Right lobe of liver (tissue), 6 donors: ENCODE measurements around the gene ARL15. TPM values are rescaled to one million over a fixed set of nuclear protein-coding genes. Genes with fewer than 3 reads are reported as not detected.

Experiments used
- ATAC-seq, 4 donors: fragments of 200-7000 bp; cut with Tn5 transposase; one replicate each; pipeline ENCODE4 v1.9.1; 2020; ENCODE audit warnings: mild to moderate bottlenecking in 4 of 4, moderate library complexity in 4 of 4
- DNase-seq, 3 donors: peaks; one replicate each; pipeline ENCODE4 v3.0.0-alpha.2; 2020
- H3K27ac ChIP-seq, 3 donors: fragments of 200-600 bp; one replicate each; pipeline ENCODE4 v1.8.0; 2022
- H3K27me3 ChIP-seq, 2 donors: fragments of 200-600 bp; one replicate each; pipeline ENCODE4 v1.8.0; 2022
- H3K36me3 ChIP-seq, 4 donors: fragments of 200-600 bp; sonication (generic) in 1 of 4; one replicate each; pipeline versions ENCODE4 v1.5.1 to v1.8.0; 2017 to 2022; ENCODE audit warnings: control low read depth in 1 of 4
- H3K4me1 ChIP-seq, 4 donors: fragments of 200-600 bp; sonication (generic) in 1 of 4; one replicate each; pipeline versions ENCODE4 v1.5.1 to v1.8.0; 2017 to 2022; ENCODE audit warnings: control low read depth in 1 of 4
- H3K4me3 ChIP-seq, 3 donors: fragments of 200-600 bp; one replicate each; pipeline ENCODE4 v1.8.0; 2022
- H3K9me3 ChIP-seq, 4 donors: fragments of 200-600 bp; sonication (generic) in 1 of 4; one replicate each; pipeline versions ENCODE4 v1.5.1 to v1.8.0; 2017 to 2022; ENCODE audit warnings: control low read depth in 1 of 4
- POLR2A ChIP-seq: fragments of 450-650 bp; IDR thresholded peaks from one replicate; pipeline ENCODE4 v1.6.1; 2017; ENCODE audit warnings: antibody characterized with exemption, mild to moderate bottlenecking
- WGBS: methylation state at CpG from one replicate; pipeline ENCODE4 v1.1.6; 2018; ENCODE audit warnings: low coverage, low lambda C conversion rate; ENCODE audit not compliant: insufficient coverage; ENCODE audit errors: missing lambda C conversion rate; 5-methylcytosine and 5-hydroxymethylcytosine counted together
- intact Hi-C, 2 donors: fragments of 100-400 bp; cut with DNase I; formaldehyde crosslinking; loops; one replicate each; pipeline versions ENCODE4 v1.11.2 to v1.14.1; 2022
- total RNA-seq, 6 experiments: library from RNA; depleted of rRNA in 2 of 6; stranded (reverse); fragments of >200 nt in 2 of 6; fragmentation: NEBNext Ultra II Directional in 3 of 6; extraction: Animal tissue kit (Norgen Biotek cat#: 25700) in 3 of 6; gene quantifications; one replicate each; pipeline versions ENCODE4 v1.1.0 to v1.2.4, GENCODE V29; 2016 to 2023
- TF ChIP-seq, protein P1 (sequence below), 4 donors: fragments of 200-600 bp in 3 of 4; fragments of 450-650 bp in 1 of 4; IDR thresholded peaks; one replicate each; pipeline versions ENCODE4 v1.5.1 to v1.8.0; 2016 to 2022; ENCODE audit warnings: antibody characterized with exemption in 4 of 4, mild to moderate bottlenecking in 2 of 4
- donor health status: DM: no; HTN: yes; CAD: no.
- donor health status: DM: no; HTN: no; CAD: no.
- donor health status: DM: no; HTN: no; CAD: no.
- donor health status: DM: no; HTN: yes; CAD: no.
- donor health status: DM: no; HTN: yes; CAD: no.

Gene ARL15
- total RNA-seq, 6 experiments from 2014 or later, result 6.3 to 16.5 (median 9.6) TPM

DNA sequence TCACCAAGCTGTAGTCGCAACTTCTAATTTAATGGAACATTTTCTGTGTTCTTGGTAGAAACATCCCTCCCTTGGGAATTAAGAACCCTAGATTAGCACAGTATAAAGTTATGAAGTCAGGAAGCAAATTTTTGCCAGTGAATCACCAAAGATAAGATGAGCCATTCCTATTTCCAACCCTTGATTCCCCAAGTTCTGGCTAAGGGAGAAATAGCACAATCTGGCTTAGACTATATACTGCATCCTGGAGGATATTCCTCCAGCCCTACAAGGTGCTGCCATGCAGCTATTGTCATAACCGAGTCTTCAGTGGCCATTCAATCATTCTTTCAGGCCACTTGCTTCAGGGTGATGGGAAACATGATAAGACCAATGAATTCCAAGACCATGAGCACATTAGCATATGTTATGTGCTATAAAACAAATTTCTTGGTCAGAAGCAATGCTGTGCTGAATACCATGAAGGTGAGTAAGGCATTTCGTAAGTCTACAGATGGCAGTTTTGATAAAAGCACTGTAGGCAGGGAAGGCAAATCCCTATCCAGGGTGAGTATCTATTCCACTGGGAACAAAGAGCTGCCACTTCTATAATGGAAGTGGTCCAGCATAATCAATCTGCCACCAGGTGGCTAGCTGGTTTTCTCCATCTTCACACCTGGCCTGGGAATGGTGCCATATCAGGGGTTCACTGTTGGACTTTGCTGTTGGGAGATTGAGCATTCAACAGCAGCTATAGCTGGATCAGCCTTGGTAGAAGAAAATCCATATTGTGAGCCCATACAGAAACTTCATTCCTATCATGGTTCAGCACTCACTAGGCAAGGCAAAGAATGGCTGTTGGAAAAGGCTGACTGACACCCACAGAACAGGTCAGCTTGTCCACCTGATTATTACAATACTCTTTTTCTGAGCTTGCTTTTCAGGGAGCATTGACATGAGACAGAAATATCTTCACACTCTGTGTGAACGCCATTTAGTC is 19.6 kb upstream of the ARL15 start:
- no peak overlapping the region for H3K4me3 ChIP-seq
- TF ChIP-seq POLR2A, result no peak
- TF ChIP-seq, protein P1, sequence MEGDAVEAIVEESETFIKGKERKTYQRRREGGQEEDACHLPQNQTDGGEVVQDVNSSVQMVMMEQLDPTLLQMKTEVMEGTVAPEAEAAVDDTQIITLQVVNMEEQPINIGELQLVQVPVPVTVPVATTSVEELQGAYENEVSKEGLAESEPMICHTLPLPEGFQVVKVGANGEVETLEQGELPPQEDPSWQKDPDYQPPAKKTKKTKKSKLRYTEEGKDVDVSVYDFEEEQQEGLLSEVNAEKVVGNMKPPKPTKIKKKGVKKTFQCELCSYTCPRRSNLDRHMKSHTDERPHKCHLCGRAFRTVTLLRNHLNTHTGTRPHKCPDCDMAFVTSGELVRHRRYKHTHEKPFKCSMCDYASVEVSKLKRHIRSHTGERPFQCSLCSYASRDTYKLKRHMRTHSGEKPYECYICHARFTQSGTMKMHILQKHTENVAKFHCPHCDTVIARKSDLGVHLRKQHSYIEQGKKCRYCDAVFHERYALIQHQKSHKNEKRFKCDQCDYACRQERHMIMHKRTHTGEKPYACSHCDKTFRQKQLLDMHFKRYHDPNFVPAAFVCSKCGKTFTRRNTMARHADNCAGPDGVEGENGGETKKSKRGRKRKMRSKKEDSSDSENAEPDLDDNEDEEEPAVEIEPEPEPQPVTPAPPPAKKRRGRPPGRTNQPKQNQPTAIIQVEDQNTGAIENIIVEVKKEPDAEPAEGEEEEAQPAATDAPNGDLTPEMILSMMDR (IDR thresholded peaks at IDR 0.05), result no peak
- 63% methylated on average over 4 of the region's 4 CpGs for WGBS
- no peak for DNase-seq
- intact Hi-C loops, result no loop called here
- peaks cover 0 to under 1% (median 0%) of the 10 kb centered on the region in 4 donors for H3K9me3 ChIP-seq
- no peaks in the 10 kb centered on the region for H3K27me3 ChIP-seq
- no peaks in the 10 kb centered on the region for H3K36me3 ChIP-seq
- H3K4me1 ChIP-seq, result no peaks in the 10 kb centered on the region
- H3K27ac ChIP-seq, result no peak overlapping the region
- no peak for ATAC-seq

GRCh38 chr5:54326662-54327270 is 16.4 kb upstream of the ARL15 start:
- H3K36me3 ChIP-seq, result no peaks in the 10 kb centered on the region

DNA sequence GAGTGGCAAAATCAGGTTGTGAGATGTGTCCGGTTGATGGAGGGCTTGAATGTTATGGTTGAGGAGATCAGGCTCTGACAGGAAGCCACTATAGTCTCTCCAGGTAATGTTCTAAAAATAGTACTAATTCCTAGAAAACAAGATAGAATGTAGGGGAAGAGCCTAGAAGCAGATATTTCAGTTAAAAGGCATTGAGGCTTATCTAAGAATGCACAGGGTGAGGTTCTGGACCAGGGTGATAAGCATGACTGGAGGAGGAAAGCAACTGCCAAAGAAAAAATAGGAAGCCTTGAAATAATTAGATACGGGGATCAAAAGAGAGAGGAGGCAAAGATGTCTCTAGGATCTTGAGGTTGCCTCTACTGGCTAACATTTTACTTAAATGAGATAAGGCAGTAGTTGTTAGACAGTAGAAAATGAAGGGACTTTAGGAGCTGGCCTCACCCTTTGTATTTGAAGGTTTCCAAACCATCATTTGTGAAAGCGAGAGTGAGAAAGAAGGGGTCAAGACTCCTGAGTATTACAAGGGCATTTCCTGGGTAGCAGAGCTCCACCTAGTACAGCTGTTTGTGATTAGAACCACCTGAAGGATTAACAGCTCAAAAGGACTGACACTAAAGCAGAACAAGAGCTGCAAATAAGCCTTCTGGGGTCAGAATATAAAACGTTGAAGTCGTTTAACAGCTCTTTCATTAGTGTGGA is 15.4 kb upstream of the ARL15 start:
- Histone ChIP-seq H3K27ac (no peak overlapping the region), H3K4me1 (no peaks in the 10 kb centered on the region), H3K27me3 (no peaks in the 10 kb centered on the region), H3K36me3 (no peaks in the 10 kb centered on the region), H3K9me3 (no peaks in the 10 kb centered on the region), H3K4me3 (no peak overlapping the region)
- intact Hi-C loops, result no loop called here
- no peak for TF ChIP-seq POLR2A
- TF ChIP-seq, protein P1 (IDR thresholded peaks at IDR 0.05), result no peak
- DNase-seq, result no peak
- no peak for ATAC-seq
- 39% methylated on average over 5 of the region's 5 CpGs for WGBS

More at GRCh38 chr5:54326662-54327270, 16.4 kb upstream of the ARL15 start:
- Histone ChIP-seq H3K4me3 (no peak overlapping the region), H3K27ac (no peak overlapping the region), H3K27me3 (no peaks in the 10 kb centered on the region), H3K4me1 (no peaks in the 10 kb centered on the region), H3K9me3 (no peaks in the 10 kb centered on the region)
- TF ChIP-seq, protein P1 (IDR thresholded peaks at IDR 0.05), result no peak
- TF ChIP-seq POLR2A, result no peak
- DNase-seq (no peak), ATAC-seq (no peak)
- WGBS, result 81% methylated on average over 4 of the region's 7 CpGs
- intact Hi-C loops, result no loop called here

DNA sequence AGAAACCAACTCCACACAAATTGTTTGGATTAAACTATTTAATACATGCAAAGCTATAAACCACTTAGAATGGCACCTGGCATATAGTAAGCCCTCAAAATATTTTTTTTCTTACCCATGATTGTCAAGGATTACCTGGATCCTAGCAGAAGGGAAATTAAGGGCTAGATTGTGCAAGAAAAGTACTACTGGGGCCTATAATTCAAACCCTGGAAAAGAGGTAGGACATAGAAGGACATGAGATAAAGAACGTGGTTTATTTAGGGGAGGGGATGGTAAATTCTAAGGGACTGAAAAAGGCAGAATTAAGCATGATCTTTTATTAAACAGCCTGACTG is 14.9 kb upstream of the ARL15 start:
- no peak overlapping the region for H3K4me3 ChIP-seq
- no peak for ATAC-seq
- no peak for DNase-seq
- intact Hi-C loops, result no loop called here
- no peaks in the 10 kb centered on the region for H3K9me3 ChIP-seq
- WGBS, result 44% methylated on average over 1 of the region's 1 CpG
- no peak overlapping the region for H3K27ac ChIP-seq
- no peaks in the 10 kb centered on the region for H3K27me3 ChIP-seq
- H3K36me3 ChIP-seq, result no peaks in the 10 kb centered on the region
- TF ChIP-seq POLR2A, result no peak
- TF ChIP-seq, protein P1 (IDR thresholded peaks at IDR 0.05), result no peak
- no peaks in the 10 kb centered on the region for H3K4me1 ChIP-seq
